HG03060 (cell line): ENCODE measurements around the gene WNT1.

Source experiments
- ATAC-seq: cut with Tn5 transposase; IDR thresholded peaks from one replicate; pipeline ENCODE4 v1.9.1; 2021; ENCODE audit warnings: low read depth, moderate number of reproducible peaks; ENCODE audit not compliant: unreplicated experiment

WNT1 gene

DNA sequence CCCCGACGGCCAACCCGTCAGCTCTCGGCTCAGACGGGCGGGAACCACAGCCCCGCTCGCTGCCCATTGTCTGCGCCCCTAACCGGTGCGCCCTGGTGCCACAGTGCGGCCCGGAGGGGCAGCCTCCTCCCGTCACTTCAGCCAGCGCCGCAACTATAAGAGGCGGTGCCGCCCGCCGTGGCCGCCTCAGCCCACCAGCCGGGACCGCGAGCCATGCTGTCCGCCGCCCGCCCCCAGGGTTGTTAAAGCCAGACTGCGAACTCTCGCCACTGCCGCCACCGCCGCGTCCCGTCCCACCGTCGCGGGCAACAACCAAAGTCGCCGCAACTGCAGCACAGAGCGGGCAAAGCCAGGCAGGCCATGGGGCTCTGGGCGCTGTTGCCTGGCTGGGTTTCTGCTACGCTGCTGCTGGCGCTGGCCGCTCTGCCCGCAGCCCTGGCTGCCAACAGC, at the start of gene WNT1:
Gene WNT1, plus strand, starts transcription at position 32 of the 450 bp plus-strand sequence. Its CDS starts 329 bp downstream, at position 361.
- no peak for ATAC-seq

DNA sequence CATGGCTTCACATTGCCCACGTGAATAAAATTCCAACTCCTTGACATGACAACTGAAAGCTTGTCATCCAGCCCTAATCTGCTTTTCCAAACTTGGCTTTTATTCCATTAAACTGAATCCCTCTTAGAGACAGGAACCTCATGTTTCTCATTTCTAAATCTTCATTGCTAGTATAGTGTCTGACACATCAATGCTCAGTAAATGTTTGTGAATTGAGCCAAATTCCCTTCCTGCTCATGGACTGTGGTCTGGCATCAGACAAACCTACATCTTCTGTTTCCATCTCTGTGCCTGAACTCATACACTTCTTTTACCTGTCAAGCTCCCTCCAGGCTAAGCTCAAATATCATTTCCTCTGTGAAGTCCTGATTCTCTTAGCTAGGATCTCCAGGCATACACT, 48.6 kb upstream of the WNT1 start:
- no peak for ATAC-seq

DNA sequence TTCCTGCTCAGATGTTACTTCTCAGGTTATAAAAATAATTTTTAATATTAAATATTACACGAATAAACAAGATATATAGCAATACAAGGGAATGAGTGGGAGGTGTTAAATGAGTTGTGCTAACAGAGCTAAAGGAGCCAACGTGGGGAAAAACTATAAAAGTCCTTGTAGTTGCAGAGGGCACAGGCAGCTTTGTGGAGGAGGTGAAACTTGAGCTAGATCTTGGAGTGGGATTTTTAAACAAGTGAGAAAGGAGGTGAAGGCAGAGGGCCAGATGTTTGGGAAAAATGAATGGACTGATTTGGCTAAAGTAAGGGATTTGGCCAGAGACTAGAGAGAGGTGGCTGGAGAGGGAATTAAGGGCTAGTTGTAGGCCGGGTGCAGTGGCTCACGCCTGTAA, 47.6 kb upstream of the WNT1 start:
- ATAC-seq = no peak

DNA sequence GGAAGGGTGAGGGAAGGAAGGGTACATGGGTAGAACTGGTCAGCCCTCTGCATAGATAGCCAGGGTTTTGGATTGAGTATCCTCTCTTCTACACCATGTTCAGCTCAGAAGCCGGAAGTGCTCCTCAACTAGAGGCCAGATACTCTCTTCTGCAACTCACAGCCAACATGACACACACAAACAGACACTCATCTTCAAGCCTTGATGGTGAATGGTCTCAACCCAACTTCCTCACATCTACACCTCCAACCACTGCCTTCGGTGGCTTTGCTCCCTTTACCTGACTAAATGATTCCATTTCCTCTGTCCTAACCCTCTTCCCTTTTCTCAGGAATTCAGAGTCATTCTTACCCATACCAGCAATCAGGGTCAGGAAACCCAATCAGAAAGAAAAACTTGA, 45.2 kb upstream of the WNT1 start:
- no peak for ATAC-seq

DNA sequence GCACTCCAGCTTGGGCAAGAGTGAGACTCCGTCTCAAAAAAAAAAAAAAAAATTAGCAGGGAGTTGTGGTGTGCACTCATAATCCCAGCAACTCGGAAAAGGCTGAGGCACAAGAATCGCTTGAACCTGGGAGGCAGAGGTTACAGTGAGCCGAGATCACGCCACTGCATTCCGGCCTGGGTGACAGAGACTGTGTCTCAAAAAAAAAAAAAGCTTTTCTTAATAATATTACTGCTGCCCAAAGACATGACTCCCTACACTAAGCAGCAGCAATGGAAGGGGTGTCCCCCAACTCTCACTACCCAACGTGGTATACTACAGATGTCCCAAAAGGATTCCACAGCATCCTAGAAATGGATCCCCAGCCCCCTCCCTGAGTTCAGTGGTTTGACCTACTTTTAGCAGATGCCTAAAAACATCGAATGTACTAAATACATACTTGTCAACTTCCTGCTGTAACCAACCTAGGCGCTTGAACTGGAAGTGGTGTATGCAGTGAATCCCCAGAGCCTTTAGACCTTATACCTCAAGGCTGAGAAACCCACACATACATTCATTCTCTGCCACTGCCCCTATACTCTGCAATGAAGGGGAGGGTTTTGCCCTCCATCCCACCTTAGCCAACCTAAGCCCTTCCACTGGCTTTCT, 44.3 kb upstream of the WNT1 start:
- ATAC-seq = no peak

DNA sequence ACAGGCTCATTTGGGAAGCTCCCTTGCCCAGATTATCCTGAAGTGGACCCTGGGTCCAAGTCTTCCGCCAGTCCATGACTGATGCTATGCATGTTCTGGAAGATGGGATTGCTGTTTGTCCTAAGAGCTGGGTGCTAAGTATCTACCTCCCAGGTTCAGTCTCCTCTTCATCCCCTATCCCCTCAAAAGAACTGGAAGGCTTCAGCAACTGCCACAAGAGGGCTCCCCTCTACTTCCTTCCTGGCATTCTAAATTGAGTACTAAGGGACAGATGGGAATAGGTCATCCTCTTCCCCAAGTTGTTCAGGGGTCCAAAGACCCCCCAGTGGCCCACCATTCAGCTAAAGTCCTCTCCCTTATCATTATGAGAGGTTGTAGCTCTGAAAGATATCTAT, 43.8 kb upstream of the WNT1 start:
- ATAC-seq = no peak

DNA sequence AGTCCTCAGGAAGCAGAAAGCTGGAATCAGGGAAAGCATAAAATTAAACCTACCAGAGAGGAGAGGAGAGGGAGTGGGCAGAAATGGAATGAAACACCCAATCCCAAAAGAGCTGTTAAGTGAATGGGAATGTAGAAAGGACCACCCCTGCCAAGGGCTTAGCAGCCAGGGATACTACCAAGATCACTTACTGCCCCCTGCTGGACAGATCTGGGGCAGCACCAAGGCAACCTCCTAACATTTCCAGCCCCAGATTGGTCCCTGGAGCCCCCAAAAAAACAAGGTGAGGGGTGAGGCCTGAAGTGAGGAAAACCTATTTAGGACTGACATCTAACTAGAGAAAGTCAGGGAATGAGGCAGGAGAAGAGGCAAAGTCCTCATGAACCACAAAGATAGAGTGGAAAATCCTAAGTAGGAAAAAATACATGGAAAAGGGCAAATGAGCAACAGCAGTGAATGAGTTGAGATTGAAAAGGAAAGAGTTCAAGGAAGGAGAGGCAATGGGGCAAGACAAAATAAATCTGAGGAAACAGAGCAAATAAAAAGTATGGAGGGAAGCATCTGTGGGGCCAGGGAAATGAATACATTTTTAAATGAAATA, 41.6 kb upstream of the WNT1 start:
- no peak for ATAC-seq

DNA sequence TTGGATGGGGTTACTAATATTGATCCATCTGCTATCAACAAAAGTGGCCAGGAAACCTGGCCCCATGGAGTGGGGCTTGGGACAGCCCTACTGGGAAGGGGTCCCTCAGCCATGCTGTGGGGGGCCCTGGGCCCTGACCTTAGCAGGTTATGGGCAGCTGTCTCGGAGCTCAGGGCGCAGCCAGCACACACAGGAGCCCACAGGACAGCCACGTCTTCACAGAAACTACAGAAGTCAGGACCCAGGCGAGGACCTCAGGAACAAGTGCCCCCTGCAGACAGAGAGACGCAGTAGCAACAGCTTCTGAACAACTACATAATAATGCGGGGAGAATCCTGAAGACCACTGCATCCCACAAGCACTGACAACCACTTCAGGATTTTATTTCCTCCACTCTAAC, 41.0 kb upstream of the WNT1 start:
- ATAC-seq = no peak

DNA sequence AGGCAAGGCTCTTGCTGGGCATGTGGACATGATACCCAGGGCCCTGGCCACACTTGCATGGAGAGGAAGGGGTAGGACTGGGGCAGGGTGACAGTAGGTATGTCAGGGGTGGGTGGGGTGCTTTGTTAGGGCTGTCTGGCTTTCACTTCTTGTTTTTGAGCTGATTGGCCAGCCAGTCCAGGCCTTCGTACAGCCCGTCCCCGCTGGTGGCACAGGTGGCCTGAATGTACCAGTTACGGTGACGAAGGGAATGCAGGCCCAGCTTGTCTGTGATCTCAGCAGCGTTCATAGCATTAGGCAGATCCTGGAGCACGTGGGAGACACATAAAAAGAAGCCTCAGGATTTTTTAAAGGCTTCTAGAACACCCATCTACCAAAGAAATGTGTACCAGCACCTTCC, 39.3 kb upstream of the WNT1 start:
- no peak for ATAC-seq

DNA sequence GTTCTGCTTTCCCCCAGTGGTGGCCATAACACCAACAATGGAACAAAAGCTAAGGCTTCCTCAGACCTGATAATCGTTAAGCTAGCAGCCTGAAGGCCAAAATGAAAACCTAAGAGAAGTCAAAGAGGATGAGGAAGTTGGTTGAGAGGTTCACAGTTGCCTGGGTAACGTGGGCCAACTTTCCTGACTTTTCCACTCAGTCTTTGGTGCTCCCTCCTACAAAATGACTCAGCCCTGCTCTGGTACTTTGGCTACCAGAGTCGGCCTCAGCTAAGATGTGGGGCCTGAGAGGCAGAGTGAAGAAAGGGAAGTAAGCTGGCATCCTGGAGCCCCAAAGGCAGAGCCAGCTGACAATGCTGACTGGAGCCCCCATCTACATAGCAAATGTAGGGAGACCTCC, 37.9 kb upstream of the WNT1 start:
- no peak for ATAC-seq

DNA sequence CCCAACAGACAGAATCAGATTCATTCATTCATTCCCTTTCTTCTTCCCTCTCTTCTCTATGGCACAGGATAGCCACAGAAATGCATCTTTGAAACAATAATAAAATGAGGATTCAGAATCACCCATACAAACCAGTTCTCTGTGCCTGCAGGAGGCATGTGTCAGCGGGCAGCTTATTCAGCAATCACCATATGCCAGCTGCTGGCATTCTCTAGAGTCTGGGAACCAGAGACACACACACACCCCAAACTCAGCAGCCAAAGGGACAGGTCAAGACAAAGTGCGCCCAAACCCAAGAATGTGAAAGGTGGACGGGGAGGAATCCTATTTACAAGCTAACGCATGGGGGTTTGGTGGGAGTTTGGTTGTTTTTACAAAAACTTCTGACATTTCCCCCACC, 34.9 kb upstream of the WNT1 start:
- ATAC-seq = no peak

DNA sequence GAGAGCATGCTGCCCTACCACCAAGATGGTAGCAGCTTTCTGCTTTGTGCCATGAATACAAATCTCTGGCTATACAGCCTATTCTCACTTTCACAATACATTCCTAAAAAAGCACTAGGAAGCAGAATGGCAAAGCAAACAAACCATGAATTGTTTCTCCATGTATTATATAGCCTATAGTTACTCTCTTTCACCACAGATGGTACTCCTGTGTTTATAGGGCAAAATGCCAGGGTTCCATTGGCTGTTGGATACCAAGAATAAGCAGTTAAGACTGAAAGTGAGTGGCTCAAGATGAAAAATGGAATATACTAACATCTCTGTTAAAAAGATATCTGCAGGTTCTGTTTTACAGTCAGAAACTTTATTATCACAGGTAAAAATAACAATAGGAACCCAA, 31.9 kb upstream of the WNT1 start:
- ATAC-seq = no peak

DNA sequence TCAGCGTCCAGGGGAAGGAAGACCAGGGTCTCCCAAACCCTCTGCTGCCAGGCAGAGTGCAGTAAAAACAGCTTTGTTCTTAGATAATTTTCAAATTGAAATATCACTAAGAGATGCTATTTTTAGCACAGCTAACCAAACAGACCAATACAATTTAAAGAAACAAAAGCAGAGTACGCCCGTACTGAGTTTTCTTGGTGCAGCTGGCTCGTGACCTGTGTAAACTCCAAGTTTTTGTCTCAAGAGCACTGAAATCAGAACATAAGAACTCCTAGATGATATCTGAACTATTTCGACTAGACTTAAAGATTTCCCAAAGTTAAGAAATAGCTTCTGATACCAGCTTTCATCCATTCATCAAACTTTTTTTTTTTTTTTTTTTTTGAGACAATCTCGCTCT, 31.2 kb upstream of the WNT1 start:
- ATAC-seq = no peak

DNA sequence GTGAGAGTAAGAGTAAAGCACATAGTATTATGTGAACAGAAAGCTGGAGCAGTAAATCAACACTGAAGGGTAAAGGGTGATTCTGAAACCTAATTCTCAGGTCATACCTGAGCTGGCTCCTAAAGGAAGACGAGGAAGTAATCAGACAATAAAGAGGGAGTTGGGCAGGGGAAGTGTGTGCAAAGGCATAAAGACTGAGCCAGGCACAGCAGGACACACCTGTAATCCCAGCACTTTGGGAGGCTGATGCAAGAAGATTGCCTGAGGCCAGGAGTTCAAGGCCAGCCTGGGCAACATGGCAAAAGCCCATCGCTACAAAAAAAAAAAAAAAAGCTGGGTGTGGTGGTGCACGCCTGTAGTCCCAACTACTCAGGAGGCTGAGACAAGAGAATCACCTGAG, 30.4 kb upstream of the WNT1 start:
- ATAC-seq = no peak

DNA sequence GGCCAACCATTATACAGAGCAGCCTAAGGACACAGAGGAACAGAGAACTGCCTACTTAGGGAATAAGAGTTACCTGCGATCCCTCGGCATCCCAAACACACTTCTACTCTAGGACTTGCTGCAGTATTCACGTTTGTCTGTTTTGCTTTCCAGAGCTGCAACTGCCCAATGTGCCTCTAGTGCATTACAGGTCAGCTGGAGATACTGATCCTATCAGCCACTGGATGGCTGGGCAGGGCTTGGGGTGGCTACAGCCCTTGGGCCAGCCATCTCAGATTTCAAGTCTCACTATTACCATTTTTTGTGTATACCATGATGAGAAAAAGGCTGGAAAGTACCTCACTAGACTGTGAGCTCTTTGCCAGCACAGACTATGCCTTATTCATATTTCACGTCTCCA, 25.4 kb upstream of the WNT1 start:
- no peak for ATAC-seq

DNA sequence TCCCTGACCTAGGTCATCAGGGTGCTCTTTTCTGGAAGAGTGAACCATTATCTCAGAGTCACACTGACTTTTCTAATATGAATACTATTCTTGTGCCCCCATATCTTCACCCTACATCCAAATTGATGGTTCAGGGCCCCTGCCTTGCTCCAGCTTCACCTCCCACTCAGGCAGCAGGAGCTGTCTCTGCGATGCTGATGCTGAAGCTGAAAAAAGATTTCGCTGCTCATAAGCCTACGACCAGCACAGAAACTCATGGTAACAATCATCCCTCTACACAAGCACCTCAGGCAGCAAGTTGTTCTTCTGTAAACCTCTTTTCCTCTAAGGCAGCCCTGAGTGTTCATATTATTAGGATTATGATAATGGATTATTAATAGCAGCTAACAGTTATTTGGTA, 24.1 kb upstream of the WNT1 start:
- no peak for ATAC-seq

DNA sequence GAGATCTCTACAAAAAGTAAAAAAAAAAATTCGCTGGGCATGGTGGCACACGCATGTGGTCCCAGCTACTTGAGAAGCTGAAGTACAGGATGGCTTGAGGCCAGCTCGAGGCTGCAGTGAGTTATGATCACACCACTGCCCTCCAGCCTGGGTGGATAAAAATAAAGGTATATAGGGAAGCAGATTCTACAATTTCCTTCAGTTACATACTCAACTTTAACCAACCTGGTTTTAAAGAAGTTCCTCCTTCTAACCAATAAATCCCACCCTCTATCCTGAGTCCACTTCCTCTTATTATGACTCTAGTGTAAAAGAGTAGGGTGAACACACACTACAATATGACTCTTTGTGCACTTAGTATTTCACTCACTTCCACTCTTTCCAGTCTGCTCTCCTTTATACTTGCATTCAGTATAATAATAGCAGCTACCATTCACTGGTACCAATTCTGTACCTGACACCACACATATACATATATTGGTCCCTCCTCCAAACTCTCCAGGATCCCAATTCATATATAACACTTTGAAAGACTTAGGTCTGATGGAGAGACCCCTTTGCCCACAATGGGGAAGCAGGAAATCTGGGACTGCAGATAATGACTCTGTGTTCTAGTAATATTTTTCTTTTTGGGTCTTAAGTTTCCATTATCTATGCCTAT, 23.2 kb upstream of the WNT1 start:
- ATAC-seq = no peak

DNA sequence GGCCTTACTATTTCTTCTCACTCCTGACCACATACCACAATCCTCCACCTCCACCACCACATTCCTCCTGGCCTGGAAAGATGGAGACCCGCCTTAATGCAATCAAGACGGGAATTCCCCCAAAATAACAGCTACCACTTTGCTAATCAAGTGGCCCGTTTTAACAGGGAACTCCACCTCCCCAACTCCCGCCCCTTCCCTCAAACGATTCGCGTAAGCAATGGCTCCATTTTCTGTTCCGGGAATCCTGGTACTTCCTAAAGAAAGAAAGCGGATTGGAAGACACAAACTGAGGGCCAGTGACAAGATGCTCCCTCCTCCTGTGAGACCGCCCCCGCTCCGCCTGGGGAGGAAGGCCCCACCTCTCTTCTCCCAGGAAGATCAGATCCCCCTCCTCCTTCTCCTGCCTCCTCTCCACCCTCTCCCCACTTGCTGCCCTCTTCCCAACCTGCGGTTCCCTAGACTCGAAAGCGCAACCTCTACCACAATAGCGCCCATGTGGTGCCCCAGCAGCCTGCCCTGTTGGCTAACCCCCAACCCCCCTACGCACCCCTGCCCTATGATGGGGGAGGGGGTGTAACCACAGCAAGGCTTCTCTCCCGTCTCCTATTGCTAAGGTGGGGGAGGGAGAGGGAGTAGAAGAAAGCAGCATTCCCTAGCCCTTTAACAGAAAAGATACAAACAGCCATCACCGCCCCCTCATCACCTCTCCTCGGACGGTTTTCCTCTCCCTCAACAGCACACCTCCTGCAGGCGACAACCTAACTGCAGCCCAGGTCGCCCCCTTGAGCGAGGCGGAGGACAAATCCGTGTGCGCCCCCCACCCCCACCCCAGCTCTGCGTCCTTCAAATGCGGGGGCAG, 21.6 kb upstream of the WNT1 start:
- ATAC-seq = no peak

DNA sequence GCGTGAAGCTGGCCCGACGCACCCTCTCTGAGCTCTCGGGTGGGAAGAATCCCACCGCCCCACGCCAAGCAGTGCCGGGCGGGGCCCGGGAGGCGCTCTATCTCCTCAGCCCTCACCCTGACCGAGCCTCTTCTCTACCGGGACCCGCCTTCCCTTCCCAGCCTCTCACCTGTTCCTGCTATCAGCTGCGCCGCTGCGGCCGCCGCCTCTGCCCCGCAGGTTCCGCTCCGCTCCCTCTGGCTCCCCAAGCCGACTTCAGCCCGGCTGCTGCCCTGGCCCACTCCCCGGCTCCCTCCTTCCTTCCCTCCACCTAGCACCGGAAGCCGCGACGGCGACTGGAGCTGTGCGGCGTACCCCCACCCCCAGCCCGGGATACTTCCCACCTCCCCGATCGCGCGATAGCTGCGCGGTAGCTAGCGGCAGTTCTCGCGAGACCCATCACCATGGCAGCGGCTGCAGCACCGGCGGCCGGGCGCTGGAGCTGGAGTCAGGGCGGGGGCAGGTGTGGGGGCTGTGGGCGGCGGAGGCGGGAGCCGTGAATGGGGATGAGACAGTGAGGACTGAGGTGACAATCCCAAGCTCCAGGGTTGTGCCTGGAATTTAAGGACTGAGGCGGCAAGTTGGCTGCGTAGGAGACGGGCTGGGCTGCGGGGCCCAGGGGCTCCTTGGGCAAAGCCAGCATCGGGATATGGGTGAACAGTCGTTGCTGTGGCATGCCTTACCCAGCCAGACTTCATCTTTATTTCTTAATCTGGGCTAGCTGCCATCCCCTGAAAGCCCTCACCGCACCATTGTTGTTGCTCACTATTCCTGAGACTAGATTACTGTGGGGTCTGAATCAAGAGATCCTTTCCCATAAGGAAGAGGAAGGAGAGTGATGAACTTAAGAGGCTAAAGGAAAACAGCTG, 20.7 kb upstream of the WNT1 start, which contains the start of gene ARF3:
Gene ARF3, minus strand, starts transcription at position 347 of the 908 bp plus-strand sequence. CDS start 16,392 bp downstream, outside the sequence.
- ATAC-seq = no peak

DNA sequence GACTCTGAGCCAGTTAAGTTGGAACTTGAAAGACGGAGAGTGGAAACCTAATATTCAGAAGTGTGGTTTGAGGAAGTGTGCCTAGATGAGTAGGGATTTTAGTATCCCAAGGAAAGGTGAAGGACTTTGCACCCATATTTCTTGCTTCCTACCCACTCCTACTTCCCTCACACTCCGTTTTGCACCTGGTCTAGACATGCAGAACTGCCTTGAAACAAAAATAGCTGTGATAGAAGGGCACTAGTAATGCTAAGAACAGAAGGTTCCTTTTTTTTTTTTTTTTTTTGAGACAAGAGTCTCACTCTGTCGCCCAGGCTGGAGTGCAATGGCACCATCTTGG, 20.1 kb upstream of the WNT1 start:
- no peak for ATAC-seq
